GM19238 (cell line): ENCODE measurements around the gene ABHD16A.
A peak's percentile ranks its signal among the peaks of the same experiment; 100 is the strongest.

ENCODE experiments used
- DNase-seq: peaks from one replicate; pipeline ENCODE4 v3.0.0; 2011; ENCODE audit warnings: low spot score; ENCODE audit not compliant: insufficient read length

Gene ABHD16A

DNA sequence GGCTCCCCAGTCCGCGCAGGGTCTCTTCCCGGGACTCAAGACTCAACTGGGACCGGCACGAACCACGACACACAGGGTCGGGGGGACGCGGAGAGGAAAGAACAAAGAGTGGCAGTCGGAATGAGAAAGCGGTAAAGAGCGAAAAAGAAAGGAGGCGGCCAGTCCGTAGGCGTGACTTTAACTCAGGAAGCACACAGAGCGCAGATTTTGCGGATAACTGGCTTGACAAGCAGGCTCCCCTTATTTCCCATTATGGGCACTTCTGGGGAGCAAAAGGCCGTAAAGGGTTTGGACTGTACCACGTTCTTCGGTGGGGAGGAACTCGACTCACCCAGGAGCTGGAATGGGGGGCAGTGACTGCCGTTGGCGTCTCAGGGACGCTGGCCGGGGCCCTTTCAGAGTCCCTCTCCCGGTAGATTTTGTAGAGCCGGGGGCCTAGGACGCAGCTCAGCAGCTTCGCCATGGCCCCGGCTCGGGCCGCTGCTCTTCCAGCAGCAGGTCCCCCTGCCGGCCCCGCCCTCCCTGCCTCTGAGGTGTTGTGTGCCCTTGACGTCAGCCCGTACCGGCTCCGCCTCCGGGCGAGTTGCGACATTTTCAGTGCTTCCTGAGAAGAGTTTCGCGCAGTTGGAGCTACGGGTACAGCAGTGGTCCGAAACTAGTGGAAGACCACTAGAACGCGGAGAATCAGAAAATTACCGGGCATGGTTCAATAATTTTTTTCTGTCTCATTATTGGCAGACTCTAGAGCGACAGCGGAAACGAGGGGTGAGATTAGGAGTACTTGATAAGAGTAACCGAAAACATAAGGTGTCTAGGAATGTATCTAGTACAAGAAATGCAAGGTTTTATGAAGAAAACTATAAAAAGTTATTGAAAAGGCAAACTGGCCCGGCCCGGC is at the start of gene ABHD16A:
ABHD16A (minus strand) TSS at position 506 of the 898 bp plus-strand sequence; CDS start at position 463, 43 bp downstream.
- DNase-seq, result peak; percentile 99

GRCh38 chr6:31752739-31753319 is 49.7 kb upstream of the ABHD16A start:
- no peak for DNase-seq

DNA sequence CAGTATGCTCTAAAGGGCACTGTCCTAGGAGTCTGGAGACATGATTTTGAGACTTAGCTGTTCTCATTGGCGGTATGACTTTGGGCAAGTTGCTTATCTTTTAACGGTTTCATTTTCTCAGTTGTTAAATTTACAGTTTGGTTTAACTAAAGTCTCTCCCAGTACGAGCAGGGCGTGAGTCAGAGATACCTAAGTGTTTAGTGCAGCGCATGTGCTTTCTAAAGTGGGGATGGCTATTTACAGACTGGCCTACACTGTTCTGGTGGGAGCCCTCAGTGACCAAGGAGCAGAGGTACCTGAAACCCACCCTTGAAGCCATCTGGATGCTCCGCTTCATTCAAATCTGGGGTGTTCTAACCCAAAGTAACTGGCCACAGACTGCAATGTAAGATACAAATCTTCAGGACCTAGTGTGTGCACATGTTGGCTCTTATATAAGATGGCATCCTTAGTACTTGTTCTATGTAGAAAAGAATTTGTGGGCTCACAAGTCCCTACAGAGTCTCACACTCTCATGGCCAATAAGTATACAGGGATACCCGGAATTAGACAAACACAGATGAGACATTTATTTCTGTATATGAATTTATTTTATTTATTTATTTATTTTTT is 47.4 kb upstream of the ABHD16A start:
- no peak for DNase-seq

DNA sequence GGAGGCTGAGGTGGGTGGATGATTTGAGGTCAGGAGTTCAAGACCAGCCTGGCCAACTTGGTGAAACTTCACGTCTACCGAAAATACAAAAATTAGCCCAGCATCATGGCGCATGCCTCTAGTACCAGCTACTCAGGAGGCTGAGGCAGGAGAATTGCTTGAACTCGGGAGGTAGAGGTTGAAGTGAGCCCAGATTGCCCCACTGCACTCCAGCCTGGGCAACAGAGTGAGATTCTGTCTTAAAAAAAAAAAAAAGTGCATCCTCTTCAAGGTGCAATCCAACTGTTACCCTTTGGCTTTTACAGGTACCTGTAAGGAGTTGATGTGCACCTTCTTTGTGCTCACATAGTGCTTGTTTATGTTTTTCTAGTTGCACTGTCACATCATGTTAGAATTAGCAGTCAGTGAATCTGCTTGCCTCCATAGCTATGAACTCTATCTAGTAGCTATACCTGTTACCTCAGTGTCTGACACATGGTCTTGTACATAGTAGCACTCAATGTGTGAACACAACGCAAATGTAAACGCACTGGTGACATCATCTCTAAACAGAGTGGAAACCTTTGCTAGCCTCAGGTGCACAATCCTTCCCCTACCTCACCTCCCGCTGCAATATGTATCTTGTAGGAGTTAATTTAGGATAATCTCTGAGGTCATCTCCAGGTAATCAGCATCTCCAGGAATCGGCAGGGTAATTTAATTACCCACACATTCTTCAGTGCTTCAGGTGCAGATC is 46.3 kb upstream of the ABHD16A start:
- no peak for DNase-seq

- no peak for DNase-seq
These were observed 41.3 kb upstream of the ABHD16A start for GRCh38 chr6:31744422-31744821.

DNA sequence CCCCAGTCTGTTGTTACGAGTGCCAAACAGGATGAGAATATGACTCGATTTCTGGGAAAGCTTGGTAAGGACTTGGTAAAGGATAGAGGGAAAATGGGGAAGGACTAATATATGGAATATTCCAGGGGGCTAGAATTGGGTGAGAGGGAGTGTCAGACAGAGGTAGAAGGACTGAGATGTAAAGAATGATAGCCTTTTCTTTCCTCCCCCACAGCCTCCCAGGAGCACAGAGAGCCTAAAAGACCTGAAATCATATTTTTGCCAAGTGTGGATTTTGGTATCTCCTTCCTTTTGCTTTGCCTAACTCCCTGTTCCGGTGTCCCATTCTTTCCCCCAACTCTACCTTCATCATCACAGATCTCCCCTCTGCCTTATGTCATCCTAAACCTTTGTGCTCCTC is 39.8 kb upstream of the ABHD16A start:
- no peak for DNase-seq

- DNase-seq, result no peak
These were observed 38.7 kb upstream of the ABHD16A start for GRCh38 chr6:31741815-31742214.

GRCh38 chr6:31740397-31741223 is 37.5 kb upstream of the ABHD16A start:
- peak; percentile 47 for DNase-seq

DNA sequence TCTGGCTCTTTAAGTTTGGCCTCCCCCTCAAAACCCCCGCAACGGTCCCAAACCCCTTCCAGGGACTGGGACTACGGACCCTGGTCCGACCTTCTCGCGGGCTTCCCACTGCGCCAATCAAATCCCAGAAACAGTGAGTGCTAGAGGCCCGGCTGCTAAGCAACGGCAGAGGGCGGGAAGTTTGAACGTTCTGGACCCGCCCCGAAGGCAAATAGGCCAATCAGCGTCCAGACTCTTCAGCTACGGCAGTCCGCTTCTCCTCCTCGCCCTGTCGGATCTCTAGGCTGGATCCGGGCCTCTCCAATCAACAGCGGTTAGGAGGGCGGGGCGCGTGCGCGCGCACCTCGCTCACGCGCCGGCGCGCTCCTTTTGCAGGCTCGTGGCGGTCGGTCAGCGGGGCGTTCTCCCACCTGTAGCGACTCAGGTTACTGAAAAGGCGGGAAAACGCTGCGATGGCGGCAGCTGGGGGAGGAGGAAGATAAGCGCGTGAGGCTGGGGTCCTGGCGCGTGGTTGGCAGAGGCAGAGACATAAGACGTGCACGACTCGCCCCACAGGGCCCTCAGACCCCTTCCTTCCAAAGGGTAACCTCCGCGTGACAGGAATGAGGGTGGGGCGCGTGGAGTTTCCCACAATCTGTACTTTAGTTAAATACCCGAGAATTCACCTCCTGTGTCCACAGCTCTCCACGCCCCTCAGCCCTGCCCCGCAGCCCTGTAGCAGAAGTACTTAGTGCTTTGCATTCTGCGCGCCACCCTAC is 36.7 kb upstream of the ABHD16A start, which contains the start of gene MSH5:
MSH5 (plus strand) TSS at position 367 of the 758 bp plus-strand sequence. CDS start 462 bp downstream, outside the sequence.
- DNase-seq, result peak; percentile 88

DNA sequence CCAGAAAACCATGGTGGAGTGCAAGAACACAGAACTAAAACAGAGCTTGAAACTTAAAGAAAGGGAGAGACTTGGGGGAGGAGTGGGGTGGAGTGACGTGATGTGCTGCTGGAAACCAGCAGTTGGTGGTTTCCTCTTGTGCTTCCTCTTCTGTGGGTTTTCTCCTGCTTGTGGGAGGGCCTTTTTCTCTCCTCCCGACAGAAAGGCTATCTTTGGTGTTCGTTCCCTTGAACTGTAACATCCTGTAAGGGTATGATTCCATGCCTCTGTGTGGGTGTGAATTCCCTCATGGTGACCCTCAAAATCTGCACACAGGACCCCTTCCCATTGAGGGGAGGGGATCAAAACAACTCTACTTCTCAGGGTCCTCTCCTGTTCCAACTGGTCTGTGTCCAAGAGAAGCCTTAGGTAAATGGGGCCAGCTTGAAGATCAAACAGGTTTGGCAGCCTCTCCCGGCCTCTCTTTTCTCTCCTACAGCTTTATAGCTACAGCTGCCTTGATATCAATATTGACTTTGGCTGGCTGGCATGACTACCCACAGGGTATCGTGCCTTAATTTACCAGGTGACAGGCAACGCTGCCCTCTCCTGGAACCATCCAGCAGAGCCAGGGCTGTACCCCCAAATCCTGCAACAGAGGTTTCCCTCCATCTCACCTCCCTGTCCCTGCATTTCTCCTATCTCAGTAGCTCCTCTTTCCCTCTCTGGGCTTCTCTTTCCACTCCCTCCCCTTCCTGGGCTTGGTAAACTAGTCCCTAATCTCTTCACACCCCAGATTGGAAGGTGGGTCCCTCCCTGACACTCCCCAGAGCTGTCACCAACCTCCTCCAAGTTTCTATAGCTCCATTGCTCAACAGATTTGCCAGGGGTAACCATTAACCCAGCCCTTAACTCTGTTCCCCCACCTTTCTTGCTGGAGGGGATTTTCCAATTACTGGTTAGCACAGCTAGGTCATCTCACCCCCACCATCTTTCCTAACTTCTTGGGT is 35.2 kb upstream of the ABHD16A start:
- peak; percentile 47 for DNase-seq

DNA sequence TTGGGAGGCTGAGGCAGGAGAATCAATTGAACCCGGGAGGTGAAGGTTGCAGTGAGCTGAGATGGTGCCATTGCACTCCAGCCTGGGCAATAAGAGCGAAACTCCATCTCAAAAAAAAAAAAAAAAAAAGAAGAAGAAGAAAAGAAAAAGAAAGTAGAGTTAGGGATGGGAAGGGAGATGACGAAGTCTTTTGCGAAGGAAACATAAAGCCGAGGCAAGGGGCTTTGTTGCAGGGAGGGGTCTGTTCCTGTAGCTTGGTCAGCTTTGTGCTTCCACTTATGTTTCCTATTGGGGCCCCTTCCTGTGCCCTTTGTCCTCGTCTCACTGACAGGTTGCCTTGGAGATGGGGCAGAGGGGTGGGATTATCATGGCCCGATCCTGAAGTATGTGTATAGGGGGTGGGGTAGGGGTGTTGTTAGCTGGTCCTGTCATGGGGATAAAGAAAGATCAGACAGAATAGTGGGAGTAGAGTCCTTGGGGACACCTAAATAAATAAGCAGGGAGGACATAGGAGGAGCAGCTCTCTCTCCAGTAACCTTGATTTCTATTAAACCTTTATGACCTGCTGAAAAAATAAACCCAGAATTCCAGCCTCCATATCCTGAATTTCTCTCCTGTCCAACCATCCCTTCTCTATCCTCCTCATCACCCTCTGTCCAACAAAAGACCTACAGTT is 34.3 kb upstream of the ABHD16A start:
- no peak for DNase-seq

DNA sequence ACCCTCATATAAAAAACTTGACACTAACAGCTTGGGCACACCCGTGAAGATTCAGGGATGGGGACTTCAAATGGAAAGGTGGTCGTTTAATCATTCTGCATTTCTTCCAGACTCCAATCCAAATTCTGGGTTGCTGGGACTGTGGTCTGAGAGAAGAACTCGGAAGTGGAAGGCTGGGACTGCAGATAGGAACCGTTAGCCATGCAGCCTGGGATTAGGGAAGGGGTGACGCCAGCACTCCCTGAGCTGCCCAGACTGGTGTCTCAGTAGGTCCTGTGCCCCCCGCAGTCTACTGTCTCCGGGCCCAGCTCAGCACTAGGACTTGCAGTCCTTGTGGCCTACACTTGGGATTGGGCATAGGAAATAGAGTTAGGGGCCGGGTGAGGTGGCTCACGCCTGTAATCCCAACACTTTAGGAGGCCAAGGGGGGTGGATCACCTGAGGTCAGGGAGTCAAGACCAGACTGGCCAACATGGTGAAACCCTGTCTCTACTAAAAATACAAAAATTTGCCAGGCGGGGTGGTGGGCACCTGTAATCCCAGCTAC is 33.7 kb upstream of the ABHD16A start:
- no peak for DNase-seq

- DNase-seq, result peak; percentile 79
These were observed 33.1 kb upstream of the ABHD16A start, which contains the start of gene CLIC1 for GRCh38 chr6:31736021-31736767. TSS of gene CLIC1 (minus strand) at chr6:31736530. CDS start at chr6:31736300, 230 bp downstream.

DNA sequence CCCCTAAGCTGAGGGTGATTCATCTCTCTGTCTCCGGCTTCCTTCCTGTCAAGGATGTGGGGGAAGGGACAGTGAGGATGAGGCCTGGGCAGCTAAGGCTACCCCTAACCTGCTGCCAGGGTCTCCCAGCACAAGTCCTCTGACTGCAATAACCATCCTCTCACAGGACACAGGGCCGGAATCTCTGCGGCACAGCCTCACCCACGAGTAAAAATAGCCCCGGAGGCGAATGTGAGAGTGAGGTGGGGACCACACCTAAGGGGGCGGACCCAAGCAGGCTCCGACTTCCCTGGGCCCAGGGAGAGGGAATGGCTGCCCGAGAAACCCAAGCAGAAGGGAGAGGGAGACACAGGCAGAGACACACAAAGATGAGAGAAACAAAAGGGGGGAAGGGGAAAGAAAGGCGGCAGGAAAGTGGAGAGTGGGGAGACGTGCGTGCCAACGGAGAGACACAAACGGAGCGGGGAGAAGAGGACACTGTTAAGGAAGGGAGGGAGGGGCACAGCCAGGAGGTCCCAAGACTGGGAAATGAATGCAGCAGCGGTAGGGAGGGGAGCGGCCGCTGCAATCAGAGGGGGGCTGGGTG is 31.8 kb upstream of the ABHD16A start:
- peak; percentile 73 for DNase-seq

- DNase-seq, result no peak
These were observed 31.2 kb upstream of the ABHD16A start for GRCh38 chr6:31734247-31734820.

DNA sequence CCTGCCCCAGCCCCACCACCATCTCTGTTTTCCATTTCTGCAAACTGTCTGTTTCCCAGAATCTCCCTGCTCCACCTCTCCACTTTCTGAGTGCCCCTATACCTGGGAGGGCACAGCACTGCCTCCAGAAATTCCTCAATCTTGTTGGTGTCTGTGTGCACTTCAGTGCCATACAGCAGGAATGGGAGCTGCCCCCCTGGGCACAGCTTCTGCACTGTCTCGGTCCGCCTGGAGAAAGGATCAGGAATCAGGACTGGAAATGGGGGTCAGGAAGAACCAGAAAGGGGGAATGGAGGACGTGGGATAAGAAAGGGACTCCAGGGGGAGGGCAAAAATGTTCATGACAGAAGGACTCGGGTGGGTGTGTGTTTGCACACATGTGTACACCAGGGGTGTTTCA is 30.6 kb upstream of the ABHD16A start:
- no peak for DNase-seq
